SKM-1 (cell line): Measurements from ENCODE around the gene PPP2R2C.

ENCODE experiments used
- DNase-seq: peaks from one replicate; lab custom pipeline; 2025; ENCODE audit not compliant: unreplicated experiment; lab: John Stamatoyannopoulos, UW

PPP2R2C gene

GRCh38 chr4:6332042-6332668 is 140.3 kb downstream of the PPP2R2C start:
- DNase-seq = peak; percentile 35

- DNase-seq = no peak
Observed at GRCh38 chr4:6331468-6331867, 140.9 kb downstream of the PPP2R2C start.

- DNase-seq = no peak
Observed at GRCh38 chr4:6331018-6331417, 141.4 kb downstream of the PPP2R2C start.

GRCh38 chr4:6330384-6330767 is 142.0 kb downstream of the PPP2R2C start:
- no peak for DNase-seq

GRCh38 chr4:6329478-6330383 is 142.7 kb downstream of the PPP2R2C start:
- DNase-seq = no peak

GRCh38 chr4:6328526-6328925 is 143.9 kb downstream of the PPP2R2C start:
- DNase-seq = no peak

- peak; percentile 62 for DNase-seq
Observed at GRCh38 chr4:6327220-6327917, 145.0 kb downstream of the PPP2R2C start.

- no peak for DNase-seq
Observed at GRCh38 chr4:6326312-6327060, 145.9 kb downstream of the PPP2R2C start.

- no peak for DNase-seq
Observed at GRCh38 chr4:6325788-6326290, 146.6 kb downstream of the PPP2R2C start.

GRCh38 chr4:6324999-6325787 is 147.2 kb downstream of the PPP2R2C start:
- no peak for DNase-seq

GRCh38 chr4:6324461-6324998 is 147.9 kb downstream of the PPP2R2C start:
- DNase-seq = no peak

GRCh38 chr4:6322761-6323566 is 149.4 kb downstream of the PPP2R2C start:
- no peak for DNase-seq

- DNase-seq = no peak
Observed at GRCh38 chr4:6322067-6322760, 150.2 kb downstream of the PPP2R2C start.

GRCh38 chr4:6321361-6321760 is 151.1 kb downstream of the PPP2R2C start:
- no peak for DNase-seq

- DNase-seq = no peak
Observed at GRCh38 chr4:6320663-6321062, 151.8 kb downstream of the PPP2R2C start.

- DNase-seq = no peak
Observed at GRCh38 chr4:6319530-6320150, 152.8 kb downstream of the PPP2R2C start.

- DNase-seq = no peak
Observed at GRCh38 chr4:6318206-6318605, 154.2 kb downstream of the PPP2R2C start.

- no peak for DNase-seq
Observed at GRCh38 chr4:6316461-6317003, 155.9 kb downstream of the PPP2R2C start.
